PC-9 (cell line): ENCODE data around the gene DYDC1. TPM values are rescaled to one million over a fixed set of nuclear protein-coding genes. Genes with fewer than 3 reads are reported as not detected.

ENCODE experiments used
- BruUV-seq: library from RNA; stranded (reverse); fragments of 400-500 nt; replicated peaks from 2 replicates; lab custom pipeline; 2021; lab: Mats Ljungman, UMichigan
- CTCF ChIA-PET: fragments of 300-600 bp; sonication (Branson Sonifier 250); formaldehyde crosslinking; loops from one replicate; lab custom pipeline; 2022; ENCODE audit warnings: antibody characterized with exemption; lab: Charles Lee
- POLR2A ChIA-PET: fragments of 300-600 bp; sonication (Branson Sonifier 250); formaldehyde crosslinking; loops from one replicate; lab custom pipeline; 2022; ENCODE audit warnings: antibody characterized with exemption; ENCODE audit not compliant: unreplicated experiment; lab: Charles Lee
- DNase-seq, 2 experiments: peaks; one replicate each; pipeline versions ENCODE4 v3.0.0 to v3.0.0-alpha.2; 2015 to 2022; ENCODE audit warnings: mixed read lengths in 1 of 2
- H2AFZ ChIP-seq: fragments of 200-600 bp; sonication (generic); 2 replicates; pipeline ENCODE4 v1.8.1; 2017; ENCODE audit warnings: antibody characterized with exemption
- H3F3A ChIP-seq: fragments of 200-600 bp; sonication (generic); 2 replicates; pipeline ENCODE4 v1.8.1; 2017; ENCODE audit warnings: antibody characterized with exemption, mild to moderate bottlenecking, low read depth; ENCODE audit not compliant: insufficient read depth
- H3K27ac ChIP-seq: fragments of 200-600 bp; sonication (generic); 2 replicates; pipeline ENCODE4 v1.6.1; 2016; ENCODE audit warnings: mixed run types
- H3K27me3 ChIP-seq: fragments of 200-600 bp; sonication (generic); 2 replicates; pipeline ENCODE4 v1.6.1; 2016; ENCODE audit warnings: low read depth, mixed run types; ENCODE audit not compliant: insufficient read depth
- H3K36me3 ChIP-seq: fragments of 200-600 bp; sonication (generic); 2 replicates; pipeline ENCODE4 v1.6.1; 2016; ENCODE audit warnings: low read depth, mixed run types
- H3K4me1 ChIP-seq: fragments of 200-600 bp; sonication (generic); replicated peaks from 2 replicates; pipeline ENCODE4 v1.6.1; 2016; ENCODE audit warnings: mixed run types; ENCODE audit not compliant: insufficient read depth
- H3K4me2 ChIP-seq: fragments of 200-600 bp; sonication (generic); 2 replicates; pipeline ENCODE4 v1.6.1; 2017; ENCODE audit warnings: mixed run types
- H3K4me3 ChIP-seq: fragments of 200-600 bp; sonication (generic); 2 replicates; pipeline ENCODE4 v1.6.1; 2016; ENCODE audit warnings: mixed run types
- H3K79me2 ChIP-seq: fragments of 200-600 bp; sonication (generic); 2 replicates; pipeline ENCODE4 v1.6.1; 2017; ENCODE audit warnings: low read depth, mixed run types
- H3K9me2 ChIP-seq: fragments of 200-600 bp; sonication (generic); 2 replicates; pipeline ENCODE4 v1.8.1; 2017; ENCODE audit warnings: mild to moderate bottlenecking; ENCODE audit not compliant: insufficient read depth
- H3K9me3 ChIP-seq: fragments of 200-600 bp; sonication (generic); 2 replicates; pipeline ENCODE4 v1.8.1; 2016; ENCODE audit warnings: low read depth; ENCODE audit not compliant: insufficient read depth
- H4K20me1 ChIP-seq: fragments of 200-600 bp; sonication (generic); 2 replicates; pipeline ENCODE4 v1.8.1; 2017; ENCODE audit not compliant: insufficient read depth
- CTCF ChIP-seq: fragments of 200-600 bp; sonication (generic); conservative IDR thresholded peaks from 2 replicates; pipeline ENCODE4 v1.6.1; 2017; ENCODE audit warnings: mixed run types, antibody characterized with exemption, mild to moderate bottlenecking, moderate library complexity
- EZH2 ChIP-seq: fragments of 200-600 bp; sonication (generic); IDR thresholded peaks from 2 replicates; pipeline ENCODE4 v1.8.0; 2017; ENCODE audit warnings: antibody characterized with exemption, low read depth
- intact Hi-C: fragments of 100-400 bp; cut with micrococcal nuclease; formaldehyde crosslinking; loops from one replicate; pipeline ENCODE4 v1.10.0; 2022; ENCODE audit not compliant: unreplicated experiment
- total RNA-seq: library from RNA; stranded (reverse); gene quantifications from 2 replicates; pipeline ENCODE4 v1.2.3, GENCODE V29; 2021

The DYDC1 gene
- total RNA-seq, 1 experiment from 2014 or later: not detected

GRCh38 chr10:80356989-80357850, 665 bp upstream of the DYDC1 start:
- no peak for DNase-seq
- ChIA-PET POLR2A (no interaction called here), CTCF (no interaction called here)
- H3K27me3 ChIP-seq: peaks cover 14% of the 10 kb centered on the region; the same call in 1 of the 2 replicates
- H4K20me1 ChIP-seq: no peaks in the 10 kb centered on the region
- no TSS peak for BruUV-seq
- H3K9me3 ChIP-seq: no peaks in the 10 kb centered on the region
- no peaks in the 10 kb centered on the region for H3K79me2 ChIP-seq
- no peaks in the 10 kb centered on the region for H3K9me2 ChIP-seq
- H2AFZ ChIP-seq: no peak overlapping the region
- intact Hi-C loops: no loop called here
- no peaks in the 10 kb centered on the region for H3K4me1 ChIP-seq
- H3K36me3 ChIP-seq: no peaks in the 10 kb centered on the region
- H3K4me3 ChIP-seq: no peak overlapping the region
- no peak overlapping the region for H3K27ac ChIP-seq
- H3F3A ChIP-seq: no peaks in the 10 kb centered on the region
- H3K4me2 ChIP-seq: no peak overlapping the region
- TF ChIP-seq EZH2 (no peak), CTCF (no peak)

- H4K20me1 ChIP-seq: no peaks in the 10 kb centered on the region
- DNase-seq: no peak
- H3F3A ChIP-seq: no peaks in the 10 kb centered on the region
- no peak overlapping the region for H3K4me2 ChIP-seq
- TF ChIP-seq EZH2 (no peak), CTCF (no peak)
- no TSS peak for BruUV-seq
- peaks cover 26% of the 10 kb centered on the region; the same call in 1 of the 2 replicates for H3K27me3 ChIP-seq
- intact Hi-C loops: no loop called here
- H3K9me2 ChIP-seq: no peaks in the 10 kb centered on the region
- H3K36me3 ChIP-seq: no peaks in the 10 kb centered on the region
- ChIA-PET POLR2A (no interaction called here), CTCF (no interaction called here)
- H2AFZ ChIP-seq: no peak overlapping the region
- no peaks in the 10 kb centered on the region for H3K79me2 ChIP-seq
- no peak overlapping the region for H3K4me3 ChIP-seq
- H3K9me3 ChIP-seq: no peaks in the 10 kb centered on the region
- no peaks in the 10 kb centered on the region for H3K4me1 ChIP-seq
- H3K27ac ChIP-seq: no peak overlapping the region
Observed at GRCh38 chr10:80351220-80351619, 5.3 kb downstream of the DYDC1 start.

- no peaks in the 10 kb centered on the region for H3K4me1 ChIP-seq
- no peaks in the 10 kb centered on the region for H3F3A ChIP-seq
- CTCF ChIA-PET: no interaction called here
- intact Hi-C loops: no loop called here
- no peak overlapping the region for H3K4me2 ChIP-seq
- no peaks in the 10 kb centered on the region for H3K79me2 ChIP-seq
- no peaks in the 10 kb centered on the region for H3K36me3 ChIP-seq
- no peak for TF ChIP-seq EZH2
- no peak for TF ChIP-seq CTCF
- H3K9me3 ChIP-seq: no peaks in the 10 kb centered on the region
- H3K4me3 ChIP-seq: no peak overlapping the region
- no peaks in the 10 kb centered on the region for H3K9me2 ChIP-seq
- BruUV-seq: no TSS peak
- no peak overlapping the region for H2AFZ ChIP-seq
- no peak for DNase-seq
- 0 out of 2 replicates have a peak, but pooled peaks cover 21% of the 10 kb centered on the region for H3K27me3 ChIP-seq
- POLR2A ChIA-PET: no interaction called here
- no peak overlapping the region for H3K27ac ChIP-seq
- H4K20me1 ChIP-seq: no peaks in the 10 kb centered on the region
Observed at GRCh38 chr10:80350251-80350650, 6.3 kb downstream of the DYDC1 start.
